ENCODE measurements around the gene CNGB1. TPM values are rescaled to one million over a fixed set of nuclear protein-coding genes. Genes with fewer than 3 reads are reported as not detected.
A peak's percentile ranks its signal among the peaks of the same experiment; 100 is the strongest.
"Not testable (repeated sequence)": the region's sequence is repeated elsewhere in the genome, so short reads cannot be mapped to it uniquely, and the experiment has no call there.

CNGB1 gene
- polyA plus RNA-seq, 2 of the 4 experiments (the other 2 are of a cell fraction) = 0.23 to 0.39 TPM

DNA sequence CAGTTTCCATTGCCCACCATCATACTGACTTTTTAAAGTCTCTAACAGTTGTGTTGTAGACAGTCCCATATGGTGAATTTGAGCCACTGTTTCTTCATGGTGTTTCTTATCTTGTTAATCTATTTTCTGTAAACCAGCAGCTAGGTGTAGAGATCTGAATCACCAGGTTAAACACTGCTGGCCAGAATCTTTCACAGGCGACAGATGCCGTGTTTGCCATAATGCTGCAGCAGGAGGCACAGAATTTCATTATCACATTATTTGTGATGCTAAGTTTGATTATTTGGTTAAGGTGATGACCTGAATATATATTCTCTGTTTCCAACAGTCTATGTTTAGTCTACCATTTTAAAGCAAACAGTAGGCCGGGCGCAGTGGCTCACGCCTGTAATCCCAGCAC lies 11.5 kb upstream of the CNGB1 start:
- CTCF ChIA-PET = interaction anchor here (1.1 to 5.8 kb wide), 3 partner anchors 16 to 83 kb away, joined by 3 to 31 read pairs (median 3); no protein-coding TSS in a partner anchor
- no peak overlapping the region for H3K4me3 ChIP-seq

DNA sequence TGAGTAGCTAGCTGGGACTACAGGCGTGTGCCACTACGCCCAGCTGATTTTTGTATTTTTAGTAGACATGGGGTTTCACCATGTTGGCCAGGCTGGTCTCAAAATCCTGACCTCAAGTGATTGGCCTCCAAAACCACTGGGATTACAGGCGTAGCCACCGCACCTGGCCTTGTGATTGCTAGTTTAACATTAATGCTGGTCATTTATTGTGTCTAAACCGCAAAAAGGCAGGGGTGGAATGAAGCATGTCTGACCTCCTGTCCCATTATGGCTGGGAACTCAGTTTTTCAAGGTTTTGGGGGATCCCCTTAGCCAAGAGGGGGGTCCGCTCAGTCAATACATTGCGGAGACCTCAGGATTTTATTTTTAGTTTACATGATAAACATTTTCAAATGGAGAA lies 10.7 kb upstream of the CNGB1 start:
- POLR2A ChIA-PET = no interaction called here
- DNase-seq (ENCODE audit: low read depth in 1 of 2, low spot score in 1 of 2) (no peak), ATAC-seq (no peak), FAIRE-seq (no peak)
- TF ChIP-seq POLR2AphosphoS2 (conservative IDR thresholded peaks at IDR 0.05; ENCODE audit: low read length) (no peak), JUNB (IDR thresholded peaks at IDR 0.05) (no peak), CEBPB (IDR thresholded peaks at IDR 0.05) (no peak), CHD2 (IDR thresholded peaks at IDR 0.05; ENCODE audit: low read length, partially characterized antibody) (no peak), ZSCAN20 (CRISPR knock-in tag; IDR thresholded peaks at IDR 0.05) (no peak), CBX8 (IDR thresholded peaks at IDR 0.05) (no peak), FOXS1 (CRISPR knock-in tag; IDR thresholded peaks at IDR 0.05) (no peak), PHF8 (IDR thresholded peaks at IDR 0.05; ENCODE audit: borderline replicate concordance, low read depth) (no peak), SMC3 (IDR thresholded peaks at IDR 0.05) (no peak), ESRRA (IDR thresholded peaks at IDR 0.05; ENCODE audit: borderline replicate concordance, low read length) (no peak)
- TF ChIP-seq, protein P1, sequence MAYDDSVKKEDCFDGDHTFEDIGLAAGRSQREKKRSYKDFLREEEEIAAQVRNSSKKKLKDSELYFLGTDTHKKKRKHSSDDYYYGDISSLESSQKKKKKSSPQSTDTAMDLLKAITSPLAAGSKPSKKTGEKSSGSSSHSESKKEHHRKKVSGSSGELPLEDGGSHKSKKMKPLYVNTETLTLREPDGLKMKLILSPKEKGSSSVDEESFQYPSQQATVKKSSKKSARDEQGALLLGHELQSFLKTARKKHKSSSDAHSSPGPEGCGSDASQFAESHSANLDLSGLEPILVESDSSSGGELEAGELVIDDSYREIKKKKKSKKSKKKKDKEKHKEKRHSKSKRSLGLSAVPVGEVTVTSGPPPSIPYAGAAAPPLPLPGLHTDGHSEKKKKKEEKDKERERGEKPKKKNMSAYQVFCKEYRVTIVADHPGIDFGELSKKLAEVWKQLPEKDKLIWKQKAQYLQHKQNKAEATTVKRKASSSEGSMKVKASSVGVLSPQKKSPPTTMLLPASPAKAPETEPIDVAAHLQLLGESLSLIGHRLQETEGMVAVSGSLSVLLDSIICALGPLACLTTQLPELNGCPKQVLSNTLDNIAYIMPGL (CRISPR knock-in tag; IDR thresholded peaks at IDR 0.05; ENCODE audit: borderline replicate concordance) = no peak
- TF ChIP-seq, protein P2, sequence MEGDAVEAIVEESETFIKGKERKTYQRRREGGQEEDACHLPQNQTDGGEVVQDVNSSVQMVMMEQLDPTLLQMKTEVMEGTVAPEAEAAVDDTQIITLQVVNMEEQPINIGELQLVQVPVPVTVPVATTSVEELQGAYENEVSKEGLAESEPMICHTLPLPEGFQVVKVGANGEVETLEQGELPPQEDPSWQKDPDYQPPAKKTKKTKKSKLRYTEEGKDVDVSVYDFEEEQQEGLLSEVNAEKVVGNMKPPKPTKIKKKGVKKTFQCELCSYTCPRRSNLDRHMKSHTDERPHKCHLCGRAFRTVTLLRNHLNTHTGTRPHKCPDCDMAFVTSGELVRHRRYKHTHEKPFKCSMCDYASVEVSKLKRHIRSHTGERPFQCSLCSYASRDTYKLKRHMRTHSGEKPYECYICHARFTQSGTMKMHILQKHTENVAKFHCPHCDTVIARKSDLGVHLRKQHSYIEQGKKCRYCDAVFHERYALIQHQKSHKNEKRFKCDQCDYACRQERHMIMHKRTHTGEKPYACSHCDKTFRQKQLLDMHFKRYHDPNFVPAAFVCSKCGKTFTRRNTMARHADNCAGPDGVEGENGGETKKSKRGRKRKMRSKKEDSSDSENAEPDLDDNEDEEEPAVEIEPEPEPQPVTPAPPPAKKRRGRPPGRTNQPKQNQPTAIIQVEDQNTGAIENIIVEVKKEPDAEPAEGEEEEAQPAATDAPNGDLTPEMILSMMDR (IDR thresholded peaks at IDR 0.05) = no peak
- WGBS (ENCODE audit: missing lambda C conversion rate) = 83% methylated on average over 7 of the region's 7 CpGs
- CTCF ChIA-PET = interaction anchor here (1.1 to 5.8 kb wide), 3 partner anchors 16 to 82 kb away, joined by 3 to 31 read pairs (median 3); no protein-coding TSS in a partner anchor
- no peaks in the 10 kb centered on the region for H3K9me3 ChIP-seq
- H3K27ac ChIP-seq = no peak overlapping the region
- H3K4me3 ChIP-seq = no peak overlapping the region
- peaks cover 8% of the 10 kb centered on the region for H3K4me1 ChIP-seq
- H3K4me2 ChIP-seq = no peak overlapping the region

More for the DNA sequence above, 11.5 kb upstream of the CNGB1 start:
- 87% methylated on average over 5 of the region's 5 CpGs for WGBS (ENCODE audit: missing lambda C conversion rate)
- Histone ChIP-seq H3K9me3 (no peaks in the 10 kb centered on the region), H3K27ac (no peak overlapping the region), H3K4me2 (no peak overlapping the region), H3K4me1 (peaks cover 8% of the 10 kb centered on the region)
- no peak for FAIRE-seq
- ATAC-seq = no peak
- POLR2A ChIA-PET = no interaction called here
- DNase-seq (ENCODE audit: low read depth in 1 of 2, low spot score in 1 of 2) = no peak
- TF ChIP-seq FOXS1 (CRISPR knock-in tag; IDR thresholded peaks at IDR 0.05) (no peak), MYC (IDR thresholded peaks at IDR 0.05; ENCODE audit: borderline replicate concordance, low read length) (no peak)

DNA sequence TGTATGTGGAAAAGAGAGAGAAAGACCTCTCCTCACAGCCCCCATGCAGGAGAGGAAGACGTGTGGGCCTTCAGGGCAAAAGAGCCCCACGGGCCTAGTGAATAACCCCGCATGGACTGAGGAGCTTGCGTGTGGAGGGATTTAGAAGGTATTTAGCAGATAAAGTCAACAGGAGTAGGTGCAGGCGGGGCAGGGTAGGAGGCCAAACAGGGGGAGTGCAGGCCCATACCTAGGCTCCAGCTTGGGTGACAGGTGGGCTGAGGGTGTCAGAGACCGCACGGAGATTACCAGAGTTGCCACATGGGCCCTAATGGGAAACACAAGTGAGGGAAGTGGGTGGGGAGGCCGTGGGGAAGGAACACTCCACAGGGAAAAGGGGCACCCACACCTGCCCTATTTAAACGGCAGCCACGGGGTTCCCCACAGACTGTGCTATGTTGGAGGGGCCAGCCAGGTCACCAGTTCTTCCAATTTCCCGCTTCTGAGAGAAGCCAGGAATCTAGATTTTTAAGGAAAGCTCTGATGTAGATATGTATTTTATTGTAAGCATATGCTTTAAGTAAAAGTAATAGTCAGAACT lies 8.2 kb upstream of the CNGB1 start:
- CTCF ChIA-PET = interaction anchor here (1.4 to 5.8 kb wide), 4 partner anchors 8 to 80 kb away, joined by 3 to 31 read pairs (median 9); partner anchors contain the start of genes CNGB1, USB1 and ZNF319
- no peak for TF ChIP-seq EHF (CRISPR knock-in tag; IDR thresholded peaks at IDR 0.05)
- TF ChIP-seq KDM1A (IDR thresholded peaks at IDR 0.05; ENCODE audit: low read depth) = no peak
- no peak for TF ChIP-seq MAFK (IDR thresholded peaks at IDR 0.05; ENCODE audit: partially characterized antibody)
- TF ChIP-seq CHD4 (IDR thresholded peaks at IDR 0.05; ENCODE audit: borderline replicate concordance) = no peak
- TF ChIP-seq ESRRA (IDR thresholded peaks at IDR 0.05; ENCODE audit: borderline replicate concordance, low read length) = no peak
- no peak for TF ChIP-seq TP53 (CRISPR knock-in tag; IDR thresholded peaks at IDR 0.05)
- no peak for TF ChIP-seq NR3C1 (IDR thresholded peaks at IDR 0.05)
- TF ChIP-seq, protein P2 (IDR thresholded peaks at IDR 0.05) = no peak
- no peak for TF ChIP-seq HEYL (CRISPR knock-in tag; IDR thresholded peaks at IDR 0.05)
- TF ChIP-seq NPAS2 (CRISPR knock-in tag; IDR thresholded peaks at IDR 0.05; ENCODE audit: borderline replicate concordance) = no peak
- TF ChIP-seq RARB (CRISPR knock-in tag; IDR thresholded peaks at IDR 0.05) = no peak
- TF ChIP-seq JUN (IDR thresholded peaks at IDR 0.05) = no peak
- TF ChIP-seq KDM5A (IDR thresholded peaks at IDR 0.05) = no peak
- no peak overlapping the region for H3K27ac ChIP-seq
- DNase-seq (ENCODE audit: low read depth in 1 of 2, low spot score in 1 of 2) = no peak
- POLR2A ChIA-PET = no interaction called here
- no peaks in the 10 kb centered on the region for H3K9me3 ChIP-seq
- peaks cover 5% of the 10 kb centered on the region for H3K4me1 ChIP-seq
- 84% methylated on average over 11 of the region's 11 CpGs for WGBS (ENCODE audit: missing lambda C conversion rate)
- ATAC-seq = no peak
- FAIRE-seq = no peak
- no peak overlapping the region for H3K4me2 ChIP-seq
- no peak overlapping the region for H3K4me3 ChIP-seq

DNA sequence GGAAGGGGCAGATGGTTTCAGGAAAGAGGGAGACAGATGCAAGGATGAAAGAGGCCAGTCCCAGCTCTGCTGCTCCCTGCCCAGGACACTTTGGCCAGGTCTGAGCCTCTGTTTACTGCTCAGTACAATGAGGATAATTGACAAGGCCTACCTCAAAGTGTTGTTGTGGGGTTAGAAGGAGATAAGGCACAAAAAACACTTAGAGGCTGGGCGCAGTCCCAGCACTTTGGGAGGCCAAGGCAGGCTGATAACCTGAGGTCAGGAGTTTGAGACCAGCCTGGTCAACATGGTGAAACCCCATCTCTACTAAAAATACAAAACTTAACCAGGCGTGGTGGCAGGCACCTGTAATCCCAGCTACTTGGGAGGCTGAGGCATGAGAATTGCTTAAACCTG lies 7.1 kb upstream of the CNGB1 start:
- DNase-seq (ENCODE audit: low read depth in 1 of 2, low spot score in 1 of 2); H3K9me3 ChIP-seq; H3K4me1 ChIP-seq; POLR2A ChIA-PET; ATAC-seq; H3K4me2 ChIP-seq; FAIRE-seq; H3K4me3 ChIP-seq: not testable (repeated sequence)
- CTCF ChIA-PET = interaction anchor here (1.1 to 5.8 kb wide), 7 partner anchors 7 to 79 kb away, joined by 3 to 31 read pairs (median 5); partner anchors contain the start of gene CNGB1
- 85% methylated on average over 2 of the region's 2 CpGs for WGBS (ENCODE audit: missing lambda C conversion rate)
- H3K27ac ChIP-seq = peak overlapping the region in 1 of 2 experiments; percentile 50; a peak in 2 of 6 replicates
